Tibial nerve (tissue), 4 donors: Measurements from ENCODE around the gene CATSPER2.
"Not testable (repeated sequence)": the region's sequence is repeated elsewhere in the genome, so short reads cannot be mapped to it uniquely, and the experiment has no call there.

ENCODE experiments used
- CTCF ChIP-seq, 5 experiments: fragments of 200-600 bp in 3 of 5; fragments of 450-650 bp in 2 of 5; sonication (generic) in 3 of 5; IDR thresholded peaks; one replicate each; pipeline ENCODE4 v1.5.1; 2016 to 2019; ENCODE audit warnings: antibody characterized with exemption in 5 of 5, mild to moderate bottlenecking in 3 of 5, moderate library complexity in 2 of 5
- EP300 ChIP-seq, 2 donors: sonication (generic); formaldehyde crosslinking; IDR thresholded peaks; one replicate each; pipeline ENCODE4 v1.6.1; 2017; ENCODE audit warnings: antibody characterized with exemption in 2 of 2, mild to moderate bottlenecking in 1 of 2
- POLR2A ChIP-seq, 2 donors: fragments of 450-650 bp; IDR thresholded peaks; one replicate each; pipeline ENCODE4 v1.6.1; 2017; ENCODE audit warnings: antibody characterized with exemption in 2 of 2, mild to moderate bottlenecking in 2 of 2, moderate library complexity in 2 of 2

- not testable (repeated sequence) for TF ChIP-seq POLR2A, CTCF, EP300 (IDR thresholded peaks at IDR 0.05)
Observed at GRCh38 chr15:43599131-43599530, 49.5 kb downstream of the CATSPER2 start.
